ENCODE measurements around the gene LRTM1. TPM values are rescaled to one million over a fixed set of nuclear protein-coding genes. Genes with fewer than 3 reads are reported as not detected.

Gene LRTM1
- polyA plus RNA-seq, 3 donors: not detected

- H3K4me3 Mint-ChIP-seq: no peak overlapping the region
These were observed 26.8 kb downstream of the LRTM1 start for GRCh38 chr3:54900838-54901591.

GRCh38 chr3:54899273-54899672 is 28.6 kb downstream of the LRTM1 start:
- H3K4me3 ChIP-seq (replicated peaks in 1 of 3; ENCODE audit: low read depth in 2 of 3, low read length in 3 of 3): no peak overlapping the region
- no peak overlapping the region for H2AFZ ChIP-seq (ENCODE audit: insufficient read depth, low read depth, low read length, poor library complexity, severe bottlenecking)
- H4K20me1 ChIP-seq (ENCODE audit: insufficient read depth, low read length): no peaks in the 10 kb centered on the region
- TF ChIP-seq CTCF (IDR thresholded peaks at IDR 0.05): no peak
- no peaks in the 10 kb centered on the region for H3K9me3 ChIP-seq (replicated peaks in 1 of 2; ENCODE audit: control insufficient read depth in 1 of 2, insufficient read depth in 1 of 2, low read length in 2 of 2)
- WGBS (ENCODE audit: insufficient coverage): 94% methylated on average over 4 of the region's 6 CpGs
- no peaks in the 10 kb centered on the region for H3K27me3 ChIP-seq (ENCODE audit: control insufficient read depth in 2 of 2, insufficient read depth in 2 of 2, low read length in 2 of 2)
- Mint-ChIP-seq H3K36me3 (no peaks in the 10 kb centered on the region), H3K9me3 (peaks cover 0 to 4% (median 0%) of the 10 kb centered on the region in 7 donors), H3K27me3 (ENCODE audit: low read depth in 3 of 3) (peaks cover 0 to 7% (median 6%) of the 10 kb centered on the region in 3 donors), H3K4me3 (no peak overlapping the region), H3K27ac (no peak overlapping the region), H3K4me1 (no peaks in the 10 kb centered on the region)
- no peaks in the 10 kb centered on the region for H3K79me2 ChIP-seq (ENCODE audit: insufficient read depth, low read length)
- H3K9ac ChIP-seq (ENCODE audit: insufficient read depth, low read length, poor library complexity, severe bottlenecking): no peak overlapping the region
- H3K27ac ChIP-seq (ENCODE audit: low read depth in 1 of 2, low read length in 2 of 2): no peak overlapping the region
- DNase-seq: no peak
- no peaks in the 10 kb centered on the region for H3K36me3 ChIP-seq (replicated peaks in 1 of 2; ENCODE audit: control insufficient read depth in 1 of 2, insufficient read depth in 2 of 2, low read length in 2 of 2)
- intact Hi-C loops (cut with micrococcal nuclease): no loop called here
- H3K4me1 ChIP-seq (ENCODE audit: control insufficient read depth in 1 of 2, insufficient read depth in 2 of 2, low read length in 2 of 2): no peaks in the 10 kb centered on the region
- H3K4me2 ChIP-seq (replicated peaks; ENCODE audit: extremely low read depth, low read length, poor library complexity, severe bottlenecking): no peak overlapping the region

More at GRCh38 chr3:54900838-54901591, 26.8 kb downstream of the LRTM1 start:
- no peak for DNase-seq
- Histone ChIP-seq H3K4me2 (replicated peaks; ENCODE audit: extremely low read depth, low read length, poor library complexity, severe bottlenecking) (no peak overlapping the region), H3K27me3 (ENCODE audit: control insufficient read depth in 2 of 2, insufficient read depth in 2 of 2, low read length in 2 of 2) (no peaks in the 10 kb centered on the region), H3K27ac (ENCODE audit: low read depth in 1 of 2, low read length in 2 of 2) (no peak overlapping the region), H2AFZ (ENCODE audit: insufficient read depth, low read depth, low read length, poor library complexity, severe bottlenecking) (no peak overlapping the region), H3K9ac (ENCODE audit: insufficient read depth, low read length, poor library complexity, severe bottlenecking) (no peak overlapping the region), H4K20me1 (ENCODE audit: insufficient read depth, low read length) (no peaks in the 10 kb centered on the region), H3K79me2 (ENCODE audit: insufficient read depth, low read length) (no peaks in the 10 kb centered on the region), H3K36me3 (replicated peaks in 1 of 2; ENCODE audit: control insufficient read depth in 1 of 2, insufficient read depth in 2 of 2, low read length in 2 of 2) (no peaks in the 10 kb centered on the region), H3K9me3 (replicated peaks in 1 of 2; ENCODE audit: control insufficient read depth in 1 of 2, insufficient read depth in 1 of 2, low read length in 2 of 2) (no peaks in the 10 kb centered on the region), H3K4me1 (ENCODE audit: control insufficient read depth in 1 of 2, insufficient read depth in 2 of 2, low read length in 2 of 2) (no peaks in the 10 kb centered on the region), H3K4me3 (replicated peaks in 1 of 3; ENCODE audit: low read depth in 2 of 3, low read length in 3 of 3) (no peak overlapping the region)
- intact Hi-C loops (cut with micrococcal nuclease): no loop called here
- Mint-ChIP-seq H3K4me1 (no peaks in the 10 kb centered on the region), H3K27ac (no peak overlapping the region), H3K36me3 (no peaks in the 10 kb centered on the region), H3K9me3 (peaks cover 0 to 4% (median 0%) of the 10 kb centered on the region in 7 donors), H3K27me3 (ENCODE audit: low read depth in 3 of 3) (peaks cover 0 to 7% (median 6%) of the 10 kb centered on the region in 3 donors)
- WGBS (ENCODE audit: insufficient coverage): 91% methylated on average over 4 of the region's 8 CpGs
- no peak for TF ChIP-seq CTCF (IDR thresholded peaks at IDR 0.05)

Data from CD14-positive monocyte (primary cell).